Measurements from ENCODE around the gene GSTM3.

The GSTM3 gene

DNA sequence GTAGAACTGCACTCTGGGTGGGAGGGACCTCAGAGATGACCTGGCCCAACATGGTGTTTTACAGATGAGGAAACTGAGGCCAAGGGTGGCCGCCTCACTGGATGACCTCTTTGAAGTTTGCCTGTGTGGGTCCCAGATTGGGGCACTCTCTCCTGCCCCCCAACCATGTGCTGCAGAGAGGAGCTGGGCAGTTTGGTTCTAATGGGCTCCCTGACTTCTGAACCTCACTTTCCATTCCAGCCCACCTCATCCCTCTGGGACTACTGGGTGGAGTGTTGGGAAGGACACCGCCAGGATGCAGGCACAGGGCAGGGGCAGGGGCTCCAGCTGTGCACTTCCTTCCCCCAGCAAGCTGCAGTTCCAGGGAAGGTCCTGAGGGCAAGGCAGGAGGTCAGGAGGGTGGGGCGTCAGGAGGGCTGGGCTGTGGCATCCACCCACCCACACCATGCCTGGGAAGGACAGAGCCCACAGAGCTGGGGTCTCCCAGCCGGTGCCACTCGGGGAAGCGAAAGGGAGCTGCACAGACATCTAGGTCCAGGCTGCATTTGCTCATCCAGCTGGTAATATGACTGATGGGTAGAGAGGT, 33.2 kb upstream of the GSTM3 start:
- Histone ChIP-seq H3K9me3 (ENCODE audit: control insufficient read depth, low read length) (no peaks in the 10 kb centered on the region), H3K27ac (ENCODE audit: low read depth, low read length, severe bottlenecking) (no peak overlapping the region), H3K4me1 (ENCODE audit: control insufficient read depth, insufficient read depth, low read length, poor library complexity, severe bottlenecking) (peaks cover 12% of the 10 kb centered on the region), H3K4me3 (ENCODE audit: extremely low read depth, insufficient read depth, low read length, poor library complexity, severe bottlenecking) (no peak overlapping the region), H3K36me3 (ENCODE audit: control insufficient read depth, insufficient read depth, low read length) (no peaks in the 10 kb centered on the region)
- WGBS, 2 experiments (ENCODE audit: insufficient coverage in 2 of 2) = 61 to 80% methylated on average over 3 to 4 of the region's 6 CpGs

- Histone ChIP-seq H3K4me3 (ENCODE audit: extremely low read depth, insufficient read depth, low read length, poor library complexity, severe bottlenecking) (no peak overlapping the region), H3K27ac (ENCODE audit: low read depth, low read length, severe bottlenecking) (no peak overlapping the region), H3K36me3 (ENCODE audit: control insufficient read depth, insufficient read depth, low read length) (no peaks in the 10 kb centered on the region), H3K9me3 (ENCODE audit: control insufficient read depth, low read length) (no peaks in the 10 kb centered on the region), H3K4me1 (ENCODE audit: control insufficient read depth, insufficient read depth, low read length, poor library complexity, severe bottlenecking) (peaks cover 12% of the 10 kb centered on the region)
- WGBS, 2 experiments (ENCODE audit: insufficient coverage in 2 of 2) = 53 to 57% methylated on average over 12 to 16 of the region's 17 CpGs
Measured at GRCh38 chr1:109773203-109773899, 32.5 kb upstream of the GSTM3 start.

GRCh38 chr1:109772658-109773202, 31.9 kb upstream of the GSTM3 start:
- H3K27ac ChIP-seq (ENCODE audit: low read depth, low read length, severe bottlenecking) = no peak overlapping the region
- H3K36me3 ChIP-seq (ENCODE audit: control insufficient read depth, insufficient read depth, low read length) = no peaks in the 10 kb centered on the region
- H3K9me3 ChIP-seq (ENCODE audit: control insufficient read depth, low read length) = no peaks in the 10 kb centered on the region
- H3K4me3 ChIP-seq (ENCODE audit: extremely low read depth, insufficient read depth, low read length, poor library complexity, severe bottlenecking) = no peak overlapping the region
- H3K4me1 ChIP-seq (ENCODE audit: control insufficient read depth, insufficient read depth, low read length, poor library complexity, severe bottlenecking) = peaks cover 12% of the 10 kb centered on the region
- 87 to 89% methylated on average over 6 of the region's 6 CpGs for WGBS, 2 experiments (ENCODE audit: insufficient coverage in 2 of 2)

DNA sequence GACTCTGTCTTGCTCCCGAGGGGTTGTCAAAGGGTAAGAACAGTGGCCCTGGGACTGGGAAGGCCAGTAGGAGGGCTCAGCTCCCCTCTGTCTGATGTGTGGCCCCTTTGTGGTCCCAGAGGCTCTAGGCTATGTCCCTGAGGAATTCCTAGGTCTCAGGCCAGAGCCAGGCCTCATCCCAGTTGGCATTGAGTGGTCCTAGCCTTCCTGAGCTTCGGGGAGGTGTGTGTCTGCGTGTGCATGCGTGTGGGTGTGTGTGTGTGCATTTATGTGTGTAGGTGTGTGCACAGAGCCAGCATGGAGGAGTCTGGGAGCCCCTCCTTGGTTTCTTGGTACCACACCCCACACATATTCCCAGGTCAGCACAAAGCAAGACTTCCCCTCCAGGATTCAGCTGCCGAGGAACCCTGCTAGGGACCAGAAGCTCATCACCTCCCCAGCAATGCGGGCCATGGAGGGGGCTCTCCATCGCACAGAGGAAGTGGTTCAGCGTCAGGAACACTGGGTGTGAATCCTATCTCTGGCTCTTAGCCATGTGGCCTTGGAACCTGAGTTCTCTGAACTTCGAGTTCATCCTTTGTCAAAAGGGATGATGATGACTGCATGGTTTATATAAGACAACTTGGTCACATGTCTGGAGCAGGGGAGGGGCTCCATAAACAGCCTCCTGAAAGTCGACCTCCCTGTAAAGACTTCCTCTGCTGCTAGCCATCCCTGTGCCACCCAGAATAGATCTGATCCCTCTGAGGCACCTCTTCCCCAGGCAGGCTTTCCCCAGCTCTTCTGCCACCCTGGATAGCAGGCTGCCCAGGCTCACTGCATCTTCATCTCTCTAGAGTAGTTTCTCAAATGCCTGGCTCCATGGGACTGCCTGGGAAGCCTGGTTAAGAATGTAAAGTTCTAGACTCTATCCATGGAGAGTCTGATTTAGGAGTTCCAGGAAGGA, 31.1 kb upstream of the GSTM3 start:
- 82 to 95% methylated on average over 6 to 7 of the region's 10 CpGs for WGBS, 2 experiments (ENCODE audit: insufficient coverage in 2 of 2)
- Histone ChIP-seq H3K9me3 (ENCODE audit: control insufficient read depth, low read length) (no peaks in the 10 kb centered on the region), H3K4me1 (ENCODE audit: control insufficient read depth, insufficient read depth, low read length, poor library complexity, severe bottlenecking) (peaks cover 6% of the 10 kb centered on the region), H3K27ac (ENCODE audit: low read depth, low read length, severe bottlenecking) (no peak overlapping the region), H3K36me3 (ENCODE audit: control insufficient read depth, insufficient read depth, low read length) (no peaks in the 10 kb centered on the region), H3K4me3 (ENCODE audit: extremely low read depth, insufficient read depth, low read length, poor library complexity, severe bottlenecking) (no peak overlapping the region)

- no peak overlapping the region for H3K4me3 ChIP-seq (ENCODE audit: extremely low read depth, insufficient read depth, low read length, poor library complexity, severe bottlenecking)
Measured at GRCh38 chr1:109770331-109771095, 29.7 kb upstream of the GSTM3 start.

GRCh38 chr1:109769330-109770078, 28.7 kb upstream of the GSTM3 start:
- H3K36me3 ChIP-seq (ENCODE audit: control insufficient read depth, insufficient read depth, low read length) = no peaks in the 10 kb centered on the region
- no peaks in the 10 kb centered on the region for H3K4me1 ChIP-seq (ENCODE audit: control insufficient read depth, insufficient read depth, low read length, poor library complexity, severe bottlenecking)
- no peak overlapping the region for H3K4me3 ChIP-seq (ENCODE audit: extremely low read depth, insufficient read depth, low read length, poor library complexity, severe bottlenecking)
- H3K27ac ChIP-seq (ENCODE audit: low read depth, low read length, severe bottlenecking) = no peak overlapping the region
- WGBS, 2 experiments (ENCODE audit: insufficient coverage in 2 of 2) = 92 to 95% methylated on average over 9 to 11 of the region's 11 CpGs
- no peaks in the 10 kb centered on the region for H3K9me3 ChIP-seq (ENCODE audit: control insufficient read depth, low read length)

More at GRCh38 chr1:109770331-109771095, 29.7 kb upstream of the GSTM3 start:
- no peak overlapping the region for H3K27ac ChIP-seq (ENCODE audit: low read depth, low read length, severe bottlenecking)
- H3K4me1 ChIP-seq (ENCODE audit: control insufficient read depth, insufficient read depth, low read length, poor library complexity, severe bottlenecking) = peaks cover under 1% of the 10 kb centered on the region
- no peaks in the 10 kb centered on the region for H3K36me3 ChIP-seq (ENCODE audit: control insufficient read depth, insufficient read depth, low read length)
- no peaks in the 10 kb centered on the region for H3K9me3 ChIP-seq (ENCODE audit: control insufficient read depth, low read length)
- 76 to 89% methylated on average over 8 to 9 of the region's 11 CpGs for WGBS, 2 experiments (ENCODE audit: insufficient coverage in 2 of 2)

DNA sequence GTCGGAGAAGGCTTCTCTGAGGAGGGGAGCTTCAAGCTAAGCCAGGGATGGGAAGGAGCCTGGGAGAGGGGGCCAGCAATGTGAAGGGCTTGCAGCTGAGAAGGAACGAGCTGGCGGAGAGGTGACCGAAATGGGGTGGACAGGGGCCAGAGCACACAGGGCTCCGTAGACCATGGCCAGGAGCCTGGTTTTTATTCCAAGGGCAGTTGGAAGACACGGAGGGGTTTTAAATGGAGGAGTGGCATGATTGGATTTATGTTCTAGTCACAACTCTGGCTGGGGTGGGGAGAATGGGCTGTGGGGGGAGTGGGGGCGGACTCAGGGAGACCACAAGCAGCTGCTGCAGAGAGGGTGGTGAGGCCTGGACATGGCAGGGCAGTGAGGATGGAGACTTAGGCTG, 28.0 kb upstream of the GSTM3 start:
- 88 to 97% methylated on average over 7 of the region's 7 CpGs for WGBS, 2 experiments (ENCODE audit: insufficient coverage in 2 of 2)
- Histone ChIP-seq H3K4me1 (ENCODE audit: control insufficient read depth, insufficient read depth, low read length, poor library complexity, severe bottlenecking) (no peaks in the 10 kb centered on the region), H3K9me3 (ENCODE audit: control insufficient read depth, low read length) (no peaks in the 10 kb centered on the region), H3K27ac (ENCODE audit: low read depth, low read length, severe bottlenecking) (no peak overlapping the region), H3K4me3 (ENCODE audit: extremely low read depth, insufficient read depth, low read length, poor library complexity, severe bottlenecking) (no peak overlapping the region), H3K36me3 (ENCODE audit: control insufficient read depth, insufficient read depth, low read length) (no peaks in the 10 kb centered on the region)

DNA sequence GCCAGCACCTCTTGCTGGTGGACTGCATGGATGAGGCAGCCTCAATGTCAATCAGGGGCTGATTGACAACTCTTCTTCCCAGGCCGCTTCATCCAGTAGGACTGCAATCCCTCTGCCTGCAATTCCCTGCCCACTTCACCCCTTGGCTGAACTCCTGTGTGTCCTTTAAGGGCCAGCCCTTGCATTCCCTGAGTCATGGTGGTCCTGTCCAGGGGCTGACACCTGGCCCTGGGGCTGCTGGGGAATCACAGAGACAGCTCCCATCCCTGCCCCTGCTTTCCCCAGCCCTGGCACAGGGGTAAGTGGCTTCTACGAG, 27.5 kb upstream of the GSTM3 start:
- H3K4me1 ChIP-seq (ENCODE audit: control insufficient read depth, insufficient read depth, low read length, poor library complexity, severe bottlenecking) = no peaks in the 10 kb centered on the region
- H3K9me3 ChIP-seq (ENCODE audit: control insufficient read depth, low read length) = no peaks in the 10 kb centered on the region
- no peak overlapping the region for H3K4me3 ChIP-seq (ENCODE audit: extremely low read depth, insufficient read depth, low read length, poor library complexity, severe bottlenecking)
- H3K36me3 ChIP-seq (ENCODE audit: control insufficient read depth, insufficient read depth, low read length) = no peaks in the 10 kb centered on the region
- WGBS, 2 experiments (ENCODE audit: insufficient coverage in 2 of 2) = 56 to 71% methylated on average over 2 of the region's 2 CpGs
- no peak overlapping the region for H3K27ac ChIP-seq (ENCODE audit: low read depth, low read length, severe bottlenecking)

DNA sequence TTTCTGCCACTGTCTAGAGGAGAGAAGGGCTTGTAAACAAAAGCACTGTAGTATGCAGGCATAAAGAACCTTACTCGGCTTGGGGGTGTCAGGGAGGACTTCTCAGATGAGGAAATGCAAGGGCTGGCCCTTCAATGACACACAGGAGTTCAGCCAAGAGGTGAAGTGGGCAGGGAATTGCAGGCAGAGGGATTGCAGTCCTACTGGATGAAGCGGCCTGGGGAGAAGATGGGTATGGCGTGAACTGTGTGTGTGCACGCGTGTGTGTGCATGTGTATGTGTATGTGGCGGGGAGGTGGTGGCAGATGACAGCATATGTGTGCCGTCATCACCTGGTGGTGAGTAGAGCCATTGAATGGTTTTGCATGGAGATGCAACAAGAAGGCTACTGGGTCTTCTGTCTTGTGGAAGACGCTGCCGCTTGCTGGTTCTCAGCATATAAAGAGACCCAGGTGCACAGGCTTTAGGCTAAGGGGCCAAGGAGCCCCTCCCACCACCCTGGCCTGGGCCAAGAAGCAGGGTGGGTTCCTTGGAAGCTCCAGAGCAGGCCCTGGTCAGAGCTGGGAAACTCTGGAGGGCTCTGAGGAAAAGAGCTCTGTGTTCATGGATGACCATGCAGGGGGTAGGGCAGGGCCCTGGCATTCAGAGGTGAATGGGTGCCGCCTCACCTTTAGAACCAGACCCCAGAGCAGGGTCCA, 26.9 kb upstream of the GSTM3 start:
- no peaks in the 10 kb centered on the region for H3K9me3 ChIP-seq (ENCODE audit: control insufficient read depth, low read length)
- WGBS, 2 experiments (ENCODE audit: insufficient coverage in 2 of 2) = 90 to 95% methylated on average over 9 of the region's 10 CpGs
- H3K27ac ChIP-seq (ENCODE audit: low read depth, low read length, severe bottlenecking) = no peak overlapping the region
- H3K4me1 ChIP-seq (ENCODE audit: control insufficient read depth, insufficient read depth, low read length, poor library complexity, severe bottlenecking) = no peaks in the 10 kb centered on the region
- no peak overlapping the region for H3K4me3 ChIP-seq (ENCODE audit: extremely low read depth, insufficient read depth, low read length, poor library complexity, severe bottlenecking)
- no peaks in the 10 kb centered on the region for H3K36me3 ChIP-seq (ENCODE audit: control insufficient read depth, insufficient read depth, low read length)

Measured in mesodermal cell (in vitro differentiated cells).